Erythroblast (primary cell): Measurements from ENCODE around the gene POLR1E.

ENCODE experiments used
- DNase-seq, 2 experiments: peaks; one replicate each; lab custom pipeline; 2025; lab: John Stamatoyannopoulos, UW
- GATA1 ChIP-seq: IDR thresholded peaks from 2 replicates; pipeline ENCODE4 v1.6.1; 2011; ENCODE audit warnings: low read depth, mild to moderate bottlenecking, control low read depth, low read length, moderate library complexity
- POLR2A ChIP-seq: IDR thresholded peaks from 2 replicates; pipeline ENCODE4 v1.6.1; 2011; ENCODE audit warnings: mild to moderate bottlenecking, low read length

The POLR1E gene

GRCh38 chr9:37550781-37551180 is 65.0 kb downstream of the POLR1E start:
- no peak for TF ChIP-seq GATA1
- no peak for TF ChIP-seq POLR2A
- no peak for DNase-seq

- TF ChIP-seq GATA1 (no peak), POLR2A (no peak)
- no peak for DNase-seq
Measured at GRCh38 chr9:37551468-37551867, 65.7 kb downstream of the POLR1E start.

- TF ChIP-seq GATA1 = no peak
Measured at GRCh38 chr9:37551888-37552287, 66.1 kb downstream of the POLR1E start.

More at GRCh38 chr9:37551888-37552287, 66.1 kb downstream of the POLR1E start:
- no peak for DNase-seq
